Ovary (tissue), 9 donors: ENCODE measurements around the gene IQGAP2. TPM values are rescaled to one million over a fixed set of nuclear protein-coding genes. Genes with fewer than 3 reads are reported as not detected.

ENCODE experiments used
- DNase-seq, 5 donors: peaks; one replicate each; pipeline ENCODE4 v3.0.0-alpha.2; 2019 to 2020
- H3K27ac ChIP-seq, 2 donors: fragments of 200-600 bp; one replicate each; pipeline versions ENCODE4 v1.5.1 to v1.8.0; 2019 to 2022
- H3K27me3 ChIP-seq: fragments of 200-600 bp; one replicate; pipeline ENCODE4 v1.8.0; 2022
- H3K36me3 ChIP-seq: fragments of 200-600 bp; sonication (generic); one replicate; pipeline ENCODE4 v1.5.1; 2019
- H3K4me1 ChIP-seq: one replicate; pipeline ENCODE4 v1.8.1; 2013; ENCODE audit warnings: mild to moderate bottlenecking, moderate library complexity; ENCODE audit not compliant: insufficient read depth
- H3K4me3 ChIP-seq: fragments of 200-600 bp; sonication (generic); one replicate; pipeline ENCODE4 v1.5.1; 2017
- H3K9me3 ChIP-seq, 2 donors: fragments of 200-600 bp in 1 of 2; sonication (generic) in 1 of 2; one replicate each; pipeline versions ENCODE4 v1.5.1 to v1.8.1; 2013 to 2019; ENCODE audit warnings: mild to moderate bottlenecking in 1 of 2, moderate library complexity in 1 of 2
- EP300 ChIP-seq: sonication (generic); formaldehyde crosslinking; IDR thresholded peaks from one replicate; pipeline ENCODE4 v1.6.1; 2017; ENCODE audit warnings: antibody characterized with exemption
- POLR2A ChIP-seq: fragments of 450-650 bp; IDR thresholded peaks from one replicate; pipeline ENCODE4 v1.6.1; 2017; ENCODE audit warnings: antibody characterized with exemption, mild to moderate bottlenecking, moderate library complexity
- WGBS, 3 donors: extraction: QIAGEN DNeasy Blood & Tissue Kit in 1 of 3; methylation state at CpG; one replicate each; pipeline versions ENCODE4 v1.1.5 to v1.1.7; 2013 to 2017; 5-methylcytosine and 5-hydroxymethylcytosine counted together
- intact Hi-C, 4 donors: fragments of 100-400 bp; cut with DNase I; formaldehyde crosslinking; loops; one replicate each; pipeline versions ENCODE4 v1.11.0 to v1.15.1; 2022 to 2023
- polyA plus RNA-seq, 2 donors: library from polyadenylated mRNA; stranded (reverse); fragments of 200-250 nt in 1 of 2; fragments of 350-450 nt in 1 of 2; fragmentation: Illumina TruSeq in 1 of 2; extraction: RNeasy Lipid Tissue Mini Kit (QIAGEN cat#74804) in 1 of 2; gene quantifications; one replicate each; pipeline ENCODE4 v1.2.3, GENCODE V29; 2013 to 2014
- total RNA-seq, 7 donors: library from RNA; depleted of rRNA in 2 of 7; stranded (reverse); fragments of >200 nt in 2 of 7; fragmentation: NEBNext Ultra II Directional in 3 of 7; extraction: Animal tissue kit (Norgen Biotek cat#: 25700) in 3 of 7; gene quantifications; one replicate each; pipeline versions ENCODE4 v1.1.0 to v1.2.4, GENCODE V29; 2016 to 2023
- TF ChIP-seq, protein P1 (sequence below), 3 donors: fragments of 450-650 bp in 2 of 3; fragments of 200-600 bp in 1 of 3; IDR thresholded peaks; one replicate each; pipeline versions ENCODE4 v1.5.1 to v1.8.0; 2016 to 2022; ENCODE audit warnings: antibody characterized with exemption in 3 of 3, mild to moderate bottlenecking in 1 of 3
- donor health status: DM: no; HTN: no; CAD: no; lungs with moderate emphysema.
- donor health status: DM: no; HTN: no; CAD: no.
- donor health status: Bipolar disorder and iron deficiency.
- donor health status: DM: yes; HTN: yes; CAD: no.
- donor health status: DM: no; HTN: no; CAD: no.
- donor health status: DM: yes; HTN: yes; CAD: no.

IQGAP2 gene
- total and polyA plus RNA-seq, 9 donors, result 8.6 to 27.6 (median 13.9) TPM

DNA sequence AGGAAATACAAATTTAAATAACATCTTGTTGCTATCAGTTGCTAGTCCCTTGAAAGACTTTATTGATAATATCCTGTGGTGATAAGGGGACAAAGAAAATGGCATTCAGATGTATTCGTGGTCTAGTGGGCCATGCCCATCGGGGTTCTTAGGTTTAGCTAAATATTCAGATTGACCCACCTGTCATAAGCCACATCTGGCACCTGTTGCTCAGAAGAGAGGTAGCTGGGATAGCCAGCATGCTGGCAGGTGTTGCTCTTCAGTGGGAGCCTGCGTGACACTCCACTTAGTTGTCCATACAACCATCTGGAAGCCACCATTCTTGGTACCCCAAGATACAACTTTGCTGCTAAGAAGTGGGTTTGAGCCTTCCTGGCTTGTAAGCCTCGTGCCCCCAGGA lies 183.4 kb downstream of the IQGAP2 start:
- 88 to 91% (median 91%) methylated on average over 4 of the region's 4 CpGs for WGBS, 3 donors
- intact Hi-C loops, result loop anchor here in 1 of 4 donors (10.0 kb wide), 1 partner anchor 182 kb away; the partner anchor contains the start of gene IQGAP2

DNA sequence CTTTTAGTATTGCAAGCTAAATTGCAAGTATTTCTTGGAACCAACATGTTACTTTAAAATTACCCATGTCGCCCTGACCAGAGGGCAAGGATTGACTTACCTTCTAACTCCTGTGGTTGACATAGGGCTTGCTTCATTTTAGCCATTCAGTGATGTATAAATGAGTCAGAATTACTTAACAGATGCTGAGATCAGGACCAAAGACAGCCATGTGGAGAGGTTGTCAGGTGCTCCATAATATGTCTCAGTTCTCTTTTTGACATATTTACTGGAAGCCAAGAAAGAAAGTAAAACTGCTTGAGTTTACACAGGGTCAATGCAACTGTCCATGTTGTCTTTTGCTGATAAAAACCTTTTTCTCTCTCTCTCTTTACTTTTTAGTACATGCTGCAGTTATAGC lies 186.9 kb downstream of the IQGAP2 start:
- WGBS, 3 donors, result 91 to 95% (median 94%) methylated on average over 1 of the region's 1 CpG

More for the DNA sequence above, 183.4 kb downstream of the IQGAP2 start:
- H3K27me3 ChIP-seq, result no peaks in the 10 kb centered on the region
- TF ChIP-seq POLR2A (no peak), EP300 (no peak)
- TF ChIP-seq, protein P1, sequence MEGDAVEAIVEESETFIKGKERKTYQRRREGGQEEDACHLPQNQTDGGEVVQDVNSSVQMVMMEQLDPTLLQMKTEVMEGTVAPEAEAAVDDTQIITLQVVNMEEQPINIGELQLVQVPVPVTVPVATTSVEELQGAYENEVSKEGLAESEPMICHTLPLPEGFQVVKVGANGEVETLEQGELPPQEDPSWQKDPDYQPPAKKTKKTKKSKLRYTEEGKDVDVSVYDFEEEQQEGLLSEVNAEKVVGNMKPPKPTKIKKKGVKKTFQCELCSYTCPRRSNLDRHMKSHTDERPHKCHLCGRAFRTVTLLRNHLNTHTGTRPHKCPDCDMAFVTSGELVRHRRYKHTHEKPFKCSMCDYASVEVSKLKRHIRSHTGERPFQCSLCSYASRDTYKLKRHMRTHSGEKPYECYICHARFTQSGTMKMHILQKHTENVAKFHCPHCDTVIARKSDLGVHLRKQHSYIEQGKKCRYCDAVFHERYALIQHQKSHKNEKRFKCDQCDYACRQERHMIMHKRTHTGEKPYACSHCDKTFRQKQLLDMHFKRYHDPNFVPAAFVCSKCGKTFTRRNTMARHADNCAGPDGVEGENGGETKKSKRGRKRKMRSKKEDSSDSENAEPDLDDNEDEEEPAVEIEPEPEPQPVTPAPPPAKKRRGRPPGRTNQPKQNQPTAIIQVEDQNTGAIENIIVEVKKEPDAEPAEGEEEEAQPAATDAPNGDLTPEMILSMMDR (IDR thresholded peaks at IDR 0.05), result no peak
- no peaks in the 10 kb centered on the region for H3K4me1 ChIP-seq
- no peak for DNase-seq
- H3K4me3 ChIP-seq, result no peak overlapping the region
- no peak overlapping the region for H3K27ac ChIP-seq
- no peaks in the 10 kb centered on the region for H3K36me3 ChIP-seq
- H3K9me3 ChIP-seq, result no peaks in the 10 kb centered on the region

DNA sequence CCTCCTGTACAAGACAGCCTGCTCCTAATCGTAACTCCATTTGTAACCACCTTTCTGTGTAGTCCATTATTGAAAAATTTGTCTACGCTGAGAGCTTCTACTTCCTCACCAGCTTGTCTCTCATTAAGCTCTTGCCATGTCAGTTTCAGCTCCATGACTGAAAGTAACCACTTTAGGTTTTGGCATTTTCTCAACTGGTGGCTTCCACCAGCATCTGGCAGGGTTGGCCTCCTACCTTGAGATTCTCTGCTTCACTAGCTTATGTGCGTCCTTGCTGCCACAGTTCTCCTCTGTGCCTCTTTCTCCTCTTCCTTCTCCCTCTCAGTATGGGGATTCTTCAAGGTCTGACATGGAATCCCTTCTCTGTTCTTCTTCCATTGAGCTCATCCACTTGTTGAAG lies 188.3 kb downstream of the IQGAP2 start:
- DNase-seq, result no peak
- Histone ChIP-seq H3K4me1 (no peaks in the 10 kb centered on the region), H3K4me3 (no peak overlapping the region), H3K9me3 (no peaks in the 10 kb centered on the region), H3K36me3 (no peaks in the 10 kb centered on the region), H3K27ac (no peak overlapping the region), H3K27me3 (no peaks in the 10 kb centered on the region)
- intact Hi-C loops, result no loop called here
- WGBS, 3 donors, result 93 to 99% (median 98%) methylated on average over 3 of the region's 3 CpGs
- TF ChIP-seq EP300 (no peak), POLR2A (no peak)
- TF ChIP-seq, protein P1 (IDR thresholded peaks at IDR 0.05), result no peak

More for the DNA sequence above, 186.9 kb downstream of the IQGAP2 start:
- DNase-seq, result no peak
- Histone ChIP-seq H3K4me1 (no peaks in the 10 kb centered on the region), H3K9me3 (no peaks in the 10 kb centered on the region), H3K27ac (no peak overlapping the region), H3K4me3 (no peak overlapping the region), H3K36me3 (no peaks in the 10 kb centered on the region), H3K27me3 (no peaks in the 10 kb centered on the region)
- TF ChIP-seq POLR2A (no peak), EP300 (no peak)
- TF ChIP-seq, protein P1 (IDR thresholded peaks at IDR 0.05), result no peak
- intact Hi-C loops, result no loop called here

DNA sequence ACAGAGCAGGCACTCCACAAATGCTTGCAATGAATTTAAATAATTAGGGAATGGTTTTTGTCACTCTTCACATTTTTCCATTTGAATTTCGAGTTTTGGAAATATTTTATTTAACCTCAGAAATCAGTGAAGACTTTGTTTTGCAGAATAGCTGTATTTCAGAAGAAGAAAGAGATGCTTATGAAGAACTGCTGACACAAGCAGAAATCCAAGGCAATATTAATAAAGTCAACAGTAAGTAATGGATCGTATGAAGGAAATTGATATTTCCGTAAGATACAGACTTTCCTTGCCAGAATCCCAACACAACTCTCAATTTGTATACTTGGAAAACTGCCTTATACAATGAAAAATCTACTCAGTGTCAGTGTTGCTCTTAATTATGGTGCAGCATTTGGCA lies 189.6 kb downstream of the IQGAP2 start:
- Histone ChIP-seq H3K4me1 (no peaks in the 10 kb centered on the region), H3K4me3 (no peak overlapping the region), H3K9me3 (no peaks in the 10 kb centered on the region), H3K36me3 (no peaks in the 10 kb centered on the region), H3K27ac (no peak overlapping the region), H3K27me3 (no peaks in the 10 kb centered on the region)
- intact Hi-C loops, result no loop called here
- TF ChIP-seq, protein P1 (IDR thresholded peaks at IDR 0.05), result no peak
- TF ChIP-seq EP300, result no peak
- DNase-seq, result no peak
- 46 to 53% (median 48%) methylated on average over 3 of the region's 3 CpGs for WGBS, 3 donors
